Adrenal gland (tissue), 5 donors: ENCODE results near the gene SLC43A2.

Experiments
- POLR2A ChIP-seq, 2 donors: fragments of 450-650 bp; IDR thresholded peaks; one replicate each; pipeline ENCODE4 v1.6.1; 2017; ENCODE audit warnings: antibody characterized with exemption in 2 of 2, mild to moderate bottlenecking in 2 of 2, moderate library complexity in 1 of 2
- TF ChIP-seq, protein P1 (sequence below), 6 experiments: fragments of 450-650 bp in 4 of 6; fragments of 200-600 bp in 2 of 6; sonication (generic) in 1 of 6; IDR thresholded peaks; 1 replicate in 5 of 6; 2 replicates in 1 of 6; pipeline versions ENCODE4 v1.5.1 to v1.8.0; 2016 to 2021; ENCODE audit warnings: antibody characterized with exemption in 6 of 6, mild to moderate bottlenecking in 2 of 6, moderate library complexity in 1 of 6
- donor health status: DM: no; HTN: no; CAD: no.

DNA sequence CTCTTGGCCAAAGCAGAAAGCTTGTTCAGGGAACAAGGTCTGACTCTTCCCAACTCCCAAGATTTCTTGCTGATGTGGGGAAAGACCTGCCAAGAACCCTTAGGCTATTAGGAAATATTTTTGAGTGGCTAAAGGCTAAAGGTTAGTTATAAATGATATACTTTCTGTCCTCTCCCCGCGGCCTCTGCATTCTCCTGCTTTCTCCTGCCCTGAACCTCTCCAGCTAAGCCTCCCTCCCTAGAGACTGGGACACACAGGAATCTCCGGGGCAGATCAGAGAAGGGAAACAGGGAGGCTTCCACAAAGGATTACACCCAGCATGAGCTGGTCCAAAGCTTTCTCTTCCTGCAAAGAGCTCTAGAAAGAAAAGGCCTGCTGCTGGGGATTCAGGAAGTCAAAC, 2.3 kb downstream of the SLC43A2 start:
- TF ChIP-seq, protein P1, sequence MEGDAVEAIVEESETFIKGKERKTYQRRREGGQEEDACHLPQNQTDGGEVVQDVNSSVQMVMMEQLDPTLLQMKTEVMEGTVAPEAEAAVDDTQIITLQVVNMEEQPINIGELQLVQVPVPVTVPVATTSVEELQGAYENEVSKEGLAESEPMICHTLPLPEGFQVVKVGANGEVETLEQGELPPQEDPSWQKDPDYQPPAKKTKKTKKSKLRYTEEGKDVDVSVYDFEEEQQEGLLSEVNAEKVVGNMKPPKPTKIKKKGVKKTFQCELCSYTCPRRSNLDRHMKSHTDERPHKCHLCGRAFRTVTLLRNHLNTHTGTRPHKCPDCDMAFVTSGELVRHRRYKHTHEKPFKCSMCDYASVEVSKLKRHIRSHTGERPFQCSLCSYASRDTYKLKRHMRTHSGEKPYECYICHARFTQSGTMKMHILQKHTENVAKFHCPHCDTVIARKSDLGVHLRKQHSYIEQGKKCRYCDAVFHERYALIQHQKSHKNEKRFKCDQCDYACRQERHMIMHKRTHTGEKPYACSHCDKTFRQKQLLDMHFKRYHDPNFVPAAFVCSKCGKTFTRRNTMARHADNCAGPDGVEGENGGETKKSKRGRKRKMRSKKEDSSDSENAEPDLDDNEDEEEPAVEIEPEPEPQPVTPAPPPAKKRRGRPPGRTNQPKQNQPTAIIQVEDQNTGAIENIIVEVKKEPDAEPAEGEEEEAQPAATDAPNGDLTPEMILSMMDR (IDR thresholded peaks at IDR 0.05), result no peak
- no peak for TF ChIP-seq POLR2A (IDR thresholded peaks at IDR 0.05)
